HG02840 (cell line): Measurements from ENCODE around the gene PROX1.

Source experiments
- ATAC-seq: cut with Tn5 transposase; IDR thresholded peaks from one replicate; pipeline ENCODE4 v1.9.1; 2021; ENCODE audit warnings: mild to moderate bottlenecking, moderate library complexity, moderate number of reproducible peaks; ENCODE audit not compliant: unreplicated experiment, low FRiP score

The PROX1 gene

GRCh38 chr1:213996320-213997037 lies 8.7 kb downstream of the PROX1 start:
- no peak for ATAC-seq

- no peak for ATAC-seq
Observed at GRCh38 chr1:213997038-213997771, 9.4 kb downstream of the PROX1 start.

GRCh38 chr1:213997772-213998107 lies 10.0 kb downstream of the PROX1 start:
- no peak for ATAC-seq

- no peak for ATAC-seq
Observed at GRCh38 chr1:213998785-213999184, 11.0 kb downstream of the PROX1 start.

- no peak for ATAC-seq
Observed at GRCh38 chr1:213999732-214000131, 12.0 kb downstream of the PROX1 start.

- ATAC-seq = no peak
Observed at GRCh38 chr1:214002060-214002459, 14.3 kb downstream of the PROX1 start.

GRCh38 chr1:214002472-214002871 lies 14.7 kb downstream of the PROX1 start:
- no peak for ATAC-seq

- no peak for ATAC-seq
Observed at GRCh38 chr1:214003233-214003632, 15.5 kb downstream of the PROX1 start.

GRCh38 chr1:214004014-214004413 lies 16.2 kb downstream of the PROX1 start:
- ATAC-seq = no peak

- no peak for ATAC-seq
Observed at GRCh38 chr1:214004795-214005194, 17.0 kb downstream of the PROX1 start.

- no peak for ATAC-seq
Observed at GRCh38 chr1:214005708-214006107, 17.9 kb downstream of the PROX1 start.

GRCh38 chr1:214006845-214007244 lies 19.1 kb downstream of the PROX1 start:
- no peak for ATAC-seq

GRCh38 chr1:214008347-214008746 lies 20.6 kb downstream of the PROX1 start:
- no peak for ATAC-seq

GRCh38 chr1:214008791-214009422 lies 21.1 kb downstream of the PROX1 start:
- no peak for ATAC-seq

- no peak for ATAC-seq
Observed at GRCh38 chr1:214009423-214010196, 21.8 kb downstream of the PROX1 start.

- no peak for ATAC-seq
Observed at GRCh38 chr1:214010197-214010573, 22.4 kb downstream of the PROX1 start.

- no peak for ATAC-seq
Observed at GRCh38 chr1:214010717-214011116, 22.9 kb downstream of the PROX1 start.

GRCh38 chr1:214012418-214012817 lies 24.6 kb downstream of the PROX1 start:
- ATAC-seq = no peak

GRCh38 chr1:214013614-214014377 lies 26.0 kb downstream of the PROX1 start:
- no peak for ATAC-seq

- ATAC-seq = no peak
Observed at GRCh38 chr1:214014730-214015129, 27.0 kb downstream of the PROX1 start.
